ENCODE data around the gene OASL. TPM values are rescaled to one million over a fixed set of nuclear protein-coding genes. Genes with fewer than 3 reads are reported as not detected.

The OASL gene
- polyA plus RNA-seq, 1 experiment, result 0.05 TPM

DNA sequence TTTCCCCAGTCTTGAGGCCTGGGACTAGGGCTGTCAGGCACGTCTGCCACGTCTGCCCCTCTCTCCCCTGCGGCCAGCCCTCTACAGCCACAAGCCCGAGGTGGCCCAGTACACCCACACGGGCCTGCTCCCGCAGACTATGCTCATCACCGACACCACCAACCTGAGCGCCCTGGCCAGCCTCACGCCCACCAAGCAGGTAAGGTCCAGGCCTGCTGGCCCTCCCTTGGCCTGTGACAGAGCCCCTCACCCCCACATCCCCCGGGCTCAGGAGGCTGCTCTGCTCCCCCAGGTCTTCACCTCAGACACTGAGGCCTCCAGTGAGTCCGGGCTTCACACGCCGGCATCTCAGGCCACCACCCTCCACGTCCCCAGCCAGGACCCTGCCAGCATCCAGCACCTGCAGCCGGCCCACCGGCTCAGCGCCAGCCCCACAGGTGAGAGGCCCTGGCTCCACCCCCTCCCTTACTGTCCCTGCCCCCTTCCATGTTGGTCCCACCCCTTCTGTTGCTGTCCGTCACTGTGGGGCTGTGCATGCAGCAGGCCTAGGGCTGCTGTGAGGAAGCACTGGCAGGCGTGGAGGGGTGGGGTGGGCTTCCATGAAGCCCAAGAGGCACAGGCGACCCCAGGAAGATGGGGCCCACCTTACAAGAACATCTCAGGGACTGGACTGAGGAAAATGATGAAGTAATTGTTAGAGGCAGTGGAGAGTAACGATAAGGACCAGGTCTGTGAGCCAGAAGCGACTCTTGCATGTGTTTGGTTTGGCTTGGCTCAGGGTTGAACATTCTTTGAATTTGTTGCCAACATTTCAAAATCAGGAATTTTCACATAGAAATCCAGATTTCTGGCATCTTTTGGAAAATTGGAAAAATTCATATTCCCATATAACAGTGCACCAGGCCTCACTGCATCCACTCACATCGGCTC lies 39.6 kb downstream of the OASL start:
- no peak overlapping the region for H3K27ac ChIP-seq (ENCODE audit: low read depth, low read length)
- ChIA-PET CTCF (no interaction called here), POLR2A (no interaction called here)
- TF ChIP-seq CTCF (IDR thresholded peaks at IDR 0.05; ENCODE audit: low read depth, low read length), result no peak
- no peaks in the 10 kb centered on the region; the same call in 1 of the 2 replicates for H3K9me3 ChIP-seq (ENCODE audit: control insufficient read depth, insufficient read depth, low read length)
- no peak overlapping the region for H3K4me3 ChIP-seq (ENCODE audit: low read depth, low read length)
- peaks cover 6% of the 10 kb centered on the region for H3K27me3 ChIP-seq (ENCODE audit: control insufficient read depth, insufficient read depth, low read length)
- DNase-seq (ENCODE audit: low read depth, low spot score), result no peak

GRCh38 chr12:120998435-120998834 lies 40.6 kb downstream of the OASL start:
- Histone ChIP-seq H3K27me3 (ENCODE audit: control insufficient read depth, insufficient read depth, low read length) (peaks cover 8% of the 10 kb centered on the region), H3K27ac (ENCODE audit: low read depth, low read length) (no peak overlapping the region), H3K9me3 (ENCODE audit: control insufficient read depth, insufficient read depth, low read length) (no peaks in the 10 kb centered on the region; the same call in 1 of the 2 replicates), H3K4me3 (ENCODE audit: low read depth, low read length) (no peak overlapping the region)
- TF ChIP-seq CTCF (IDR thresholded peaks at IDR 0.05; ENCODE audit: low read depth, low read length), result no peak
- no peak for DNase-seq (ENCODE audit: low read depth, low spot score)
- POLR2A ChIA-PET, result no interaction called here
- CTCF ChIA-PET, result no interaction called here

DNA sequence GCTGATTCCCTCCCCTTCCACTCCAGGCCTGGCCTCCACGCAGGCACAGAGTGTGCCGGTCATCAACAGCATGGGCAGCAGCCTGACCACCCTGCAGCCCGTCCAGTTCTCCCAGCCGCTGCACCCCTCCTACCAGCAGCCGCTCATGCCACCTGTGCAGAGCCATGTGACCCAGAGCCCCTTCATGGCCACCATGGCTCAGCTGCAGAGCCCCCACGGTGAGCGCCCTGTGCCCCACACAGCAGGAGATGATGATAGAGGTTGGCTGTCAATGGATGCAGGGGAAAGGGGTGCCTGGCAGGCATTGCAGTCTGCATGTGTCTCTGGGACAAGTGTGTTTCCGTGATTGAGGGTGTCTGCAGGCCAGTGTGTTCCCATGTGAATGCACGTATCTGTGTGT lies 41.6 kb downstream of the OASL start:
- no peak for TF ChIP-seq CTCF (IDR thresholded peaks at IDR 0.05; ENCODE audit: low read depth, low read length)
- H3K27me3 ChIP-seq (ENCODE audit: control insufficient read depth, insufficient read depth, low read length), result peaks cover 10% of the 10 kb centered on the region
- no peak overlapping the region for H3K27ac ChIP-seq (ENCODE audit: low read depth, low read length)
- CTCF ChIA-PET, result interaction anchor here (0.5 kb wide), 1 partner anchor 372 kb away, joined by 16 read pairs; no protein-coding TSS in a partner anchor
- POLR2A ChIA-PET, result no interaction called here
- H3K9me3 ChIP-seq (ENCODE audit: control insufficient read depth, insufficient read depth, low read length), result no peaks in the 10 kb centered on the region; the same call in 1 of the 2 replicates
- no peak for DNase-seq (ENCODE audit: low read depth, low spot score)
- H3K4me3 ChIP-seq (ENCODE audit: low read depth, low read length), result no peak overlapping the region

- no peak overlapping the region for H3K4me3 ChIP-seq (ENCODE audit: low read depth, low read length)
- H3K27me3 ChIP-seq (ENCODE audit: control insufficient read depth, insufficient read depth, low read length), result peaks cover 10% of the 10 kb centered on the region
- no peak overlapping the region for H3K27ac ChIP-seq (ENCODE audit: low read depth, low read length)
- CTCF ChIA-PET, result no interaction called here
- DNase-seq (ENCODE audit: low read depth, low spot score), result no peak
- no peak for TF ChIP-seq CTCF (IDR thresholded peaks at IDR 0.05; ENCODE audit: low read depth, low read length)
- no peaks in the 10 kb centered on the region; the same call in 1 of the 2 replicates for H3K9me3 ChIP-seq (ENCODE audit: control insufficient read depth, insufficient read depth, low read length)
- POLR2A ChIA-PET, result no interaction called here
Observed at GRCh38 chr12:120996133-120996746, 42.8 kb downstream of the OASL start.

Data from AG04450 (cell line).